ENCODE measurements around the gene IPO4. TPM values are rescaled to one million over a fixed set of nuclear protein-coding genes. Genes with fewer than 3 reads are reported as not detected.

Gene IPO4
- total and polyA plus RNA-seq, 2 of the 13 experiments (the other 11 are each of a cell fraction or from before 2014, with no cell fraction given): 39.0 to 179 TPM

DNA sequence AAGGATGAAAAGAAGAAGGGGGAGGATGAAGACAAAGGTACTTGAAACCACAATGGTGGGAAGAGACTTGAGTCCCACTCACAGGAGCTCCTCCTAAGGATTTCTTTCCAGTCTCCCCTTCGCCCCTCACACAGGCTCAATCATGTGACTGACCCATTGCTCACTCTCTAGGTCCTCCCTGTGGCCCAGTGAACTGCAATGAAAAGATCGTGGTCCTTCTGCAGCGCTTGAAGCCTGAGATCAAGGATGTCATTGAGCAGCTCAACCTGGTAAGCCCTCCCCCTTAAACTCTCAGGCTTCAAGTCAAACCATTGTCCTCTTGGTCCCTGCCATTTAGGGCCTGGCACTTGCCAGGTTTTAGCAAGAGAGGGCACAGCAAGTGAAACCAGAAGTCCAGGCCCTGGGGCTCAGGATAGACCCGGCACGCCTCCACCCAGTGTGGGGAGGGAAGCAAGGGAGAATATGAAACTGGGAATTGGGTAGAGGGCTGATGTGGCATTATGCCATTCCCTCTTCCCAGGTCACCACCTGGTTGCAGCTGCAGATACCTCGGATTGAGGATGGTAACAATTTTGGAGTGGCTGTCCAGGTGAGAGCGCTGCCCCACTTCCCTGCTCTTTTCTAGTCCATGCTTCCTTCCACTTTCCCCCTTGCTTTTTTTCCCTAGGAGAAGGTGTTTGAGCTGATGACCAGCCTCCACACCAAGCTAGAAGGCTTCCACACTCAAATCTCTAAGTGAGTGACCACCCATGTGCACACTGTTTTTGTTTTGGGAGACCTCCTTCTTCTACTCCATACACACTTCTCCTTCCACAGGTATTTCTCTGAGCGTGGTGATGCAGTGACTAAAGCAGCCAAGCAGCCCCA lies 50.9 kb downstream of the IPO4 start:
- TSS peak; percentile 61 for BruUV-seq (replicated peaks)
- Histone ChIP-seq H2AFZ (ENCODE audit: low read length) (no peak overlapping the region), H3K9ac (ENCODE audit: insufficient read depth, low read depth, low read length) (peak overlapping the region; percentile 94), H3K4me3 (replicated peaks in 1 of 3; ENCODE audit: insufficient read depth in 1 of 3, low read depth in 2 of 3, low read length in 3 of 3) (peak overlapping the region; percentile 91 to 98 (median 93); a peak in 4 of 6 replicates), H3K4me2 (ENCODE audit: low read depth, low read length) (peak overlapping the region; percentile 97), H3K36me3 (replicated peaks in 1 of 2; ENCODE audit: control insufficient read depth in 1 of 2, insufficient read depth in 2 of 2, low read length in 2 of 2) (peaks cover 17 to 26% of the 10 kb centered on the region in 2 experiments), H4K20me1 (ENCODE audit: insufficient read depth, low read length) (peaks cover 11% of the 10 kb centered on the region), H3K27ac (ENCODE audit: extremely low read length, insufficient read depth, low read length) (peak overlapping the region; percentile 75), H3K4me1 (ENCODE audit: insufficient read depth, low read length) (peaks cover 59% of the 10 kb centered on the region), H3K79me2 (ENCODE audit: insufficient read depth, low read length) (peaks cover 44% of the 10 kb centered on the region), H3K27me3 (ENCODE audit: control insufficient read depth in 1 of 2, insufficient read depth in 2 of 2, low read length in 2 of 2) (no peaks in the 10 kb centered on the region; a peak in 1 of 5 replicates), H3K9me3 (ENCODE audit: low read length) (no peaks in the 10 kb centered on the region)
- ChIA-PET POLR2A (interaction anchor here (0.9 to 22.7 kb wide), 15 partner anchors 9 to 1043 kb away, joined by 3 to 977 read pairs (median 27); partner anchors contain the start of genes ACIN1, C14orf119, CHMP4A and CIDEB), CTCF (ENCODE audit: low intra/inter-chr PET ratio, low total read pairs) (no interaction called here)
- no peak for ATAC-seq
- DNase-seq (ENCODE audit: low spot score): no peak
- intact Hi-C loops (cut with micrococcal nuclease; ENCODE audit: unreplicated experiment): no loop called here
- FAIRE-seq: no peak
- in situ Hi-C loops (cut with HindIII; ENCODE audit: extremely low pct_ligation_motif_present, low pct_unique_long_range_greater_than_20kb): loop anchor here (25.0 kb wide), 1 partner anchor 825 kb away; the partner anchor contains the start of genes BCL2L2, PABPN1 and PPP1R3E
- 92% methylated on average over 8 of the region's 8 CpGs for WGBS (ENCODE audit: low lambda C conversion rate)
- TF ChIP-seq KDM3A (CRISPR knock-in tag; IDR thresholded peaks at IDR 0.05; ENCODE audit: low read depth): 0 out of 2 replicates have a peak, but pooled peaks have one; percentile 4
- TF ChIP-seq SAP130 (CRISPR knock-in tag; IDR thresholded peaks at IDR 0.05; ENCODE audit: low read depth): 0 out of 2 replicates have a peak, but pooled peaks have one; percentile 21
- peak; percentile 46; the same call in 1 of the 2 replicates for TF ChIP-seq ZNF552 (CRISPR knock-in tag; IDR thresholded peaks at IDR 0.05; ENCODE audit: borderline replicate concordance)
- TF ChIP-seq TOPORS (CRISPR knock-in tag; IDR thresholded peaks at IDR 0.05): 0 out of 2 replicates have a peak, but pooled peaks have one; percentile 21
- no peak for TF ChIP-seq GFI1 (CRISPR knock-in tag; IDR thresholded peaks at IDR 0.05; ENCODE audit: borderline replicate concordance)
- no peak for TF ChIP-seq FOSL1 (CRISPR knock-in tag; IDR thresholded peaks at IDR 0.05; ENCODE audit: borderline replicate concordance)
- peak; percentile 57 for TF ChIP-seq RBFOX2 (IDR thresholded peaks at IDR 0.05; ENCODE audit: low read depth, low read length)
- TF ChIP-seq BHLHE40 (IDR thresholded peaks at IDR 0.05; ENCODE audit: low read length): peak; percentile 1; the same call in 1 of the 2 replicates
- TF ChIP-seq E2F5 (CRISPR knock-in tag; conservative IDR thresholded peaks at IDR 0.05): no peak
- no peak for TF ChIP-seq AKNA (CRISPR knock-in tag; IDR thresholded peaks at IDR 0.05; ENCODE audit: borderline replicate concordance)
- no peak; the same call in 1 of the 2 replicates for TF ChIP-seq ZNF512B (CRISPR knock-in tag; IDR thresholded peaks at IDR 0.05; ENCODE audit: borderline replicate concordance)

Measured in HepG2 (cell line).